Measurements from ENCODE around the gene AVL9. TPM values are rescaled to one million over a fixed set of nuclear protein-coding genes. Genes with fewer than 3 reads are reported as not detected.
"Not testable (repeated sequence)": the region's sequence is repeated elsewhere in the genome, so short reads cannot be mapped to it uniquely, and the experiment has no call there.

Gene AVL9
- total RNA-seq, 4 donors from 2014 or later: 16.6 to 31.1 (median 22.0) TPM

GRCh38 chr7:32459788-32460187 lies 35.5 kb upstream of the AVL9 start:
- TF ChIP-seq CTCF (IDR thresholded peaks at IDR 0.05) (no peak), EP300 (IDR thresholded peaks at IDR 0.05) (no peak), POLR2AphosphoS5 (IDR thresholded peaks at IDR 0.05) (no peak), POLR2A (IDR thresholded peaks at IDR 0.05) (no peak)

GRCh38 chr7:32461484-32461883 lies 33.8 kb upstream of the AVL9 start:
- ATAC-seq: no peak
- TF ChIP-seq POLR2AphosphoS5 (IDR thresholded peaks at IDR 0.05) (no peak), POLR2A (IDR thresholded peaks at IDR 0.05) (no peak), CTCF (IDR thresholded peaks at IDR 0.05) (no peak), EP300 (IDR thresholded peaks at IDR 0.05) (no peak)
- no peak overlapping the region for H3K27ac ChIP-seq
- H3K27me3 ChIP-seq: no peaks in the 10 kb centered on the region
- no peaks in the 10 kb centered on the region for H3K36me3 ChIP-seq
- H3K4me1 ChIP-seq: no peaks in the 10 kb centered on the region
- no peak overlapping the region for H3K4me3 ChIP-seq
- 50 to 63% methylated on average over 1 of the region's 2 CpGs for WGBS, 2 donors (ENCODE audit: low coverage in 1 of 2)
- H3K9me3 ChIP-seq: no peaks in the 10 kb centered on the region

More at GRCh38 chr7:32459788-32460187, 35.5 kb upstream of the AVL9 start:
- Histone ChIP-seq H3K9me3 (no peaks in the 10 kb centered on the region), H3K27ac (no peak overlapping the region), H3K36me3 (no peaks in the 10 kb centered on the region), H3K4me1 (no peaks in the 10 kb centered on the region), H3K4me3 (no peak overlapping the region), H3K27me3 (no peaks in the 10 kb centered on the region)
- WGBS, 2 donors (ENCODE audit: low coverage in 1 of 2): 54 to 81% methylated on average over 2 of the region's 2 CpGs
- ATAC-seq: no peak

GRCh38 chr7:32462451-32462850 lies 32.8 kb upstream of the AVL9 start:
- no peaks in the 10 kb centered on the region for H3K4me1 ChIP-seq
- ATAC-seq: no peak
- no peak overlapping the region for H3K4me3 ChIP-seq

GRCh38 chr7:32462977-32463376 lies 32.3 kb upstream of the AVL9 start:
- ATAC-seq: no peak
- Histone ChIP-seq H3K4me1 (no peaks in the 10 kb centered on the region), H3K36me3 (no peaks in the 10 kb centered on the region), H3K27me3 (no peaks in the 10 kb centered on the region), H3K4me3 (no peak overlapping the region), H3K9me3 (no peaks in the 10 kb centered on the region), H3K27ac (no peak overlapping the region)
- TF ChIP-seq CTCF (IDR thresholded peaks at IDR 0.05) (no peak), POLR2A (IDR thresholded peaks at IDR 0.05) (no peak), EP300 (IDR thresholded peaks at IDR 0.05) (no peak), POLR2AphosphoS5 (IDR thresholded peaks at IDR 0.05) (no peak)
- WGBS, 2 donors (ENCODE audit: low coverage in 1 of 2): 83 to 100% methylated on average over 1 of the region's 1 CpG

More at GRCh38 chr7:32462451-32462850, 32.8 kb upstream of the AVL9 start:
- Histone ChIP-seq H3K36me3 (no peaks in the 10 kb centered on the region), H3K9me3 (no peaks in the 10 kb centered on the region), H3K27ac (no peak overlapping the region), H3K27me3 (no peaks in the 10 kb centered on the region)
- TF ChIP-seq CTCF (IDR thresholded peaks at IDR 0.05): no peak
- no peak for TF ChIP-seq POLR2A (IDR thresholded peaks at IDR 0.05)

GRCh38 chr7:32464641-32465416 lies 30.5 kb upstream of the AVL9 start:
- not testable (repeated sequence) for H3K9me3 ChIP-seq, ATAC-seq, H3K4me1 ChIP-seq, H3K27me3 ChIP-seq, H3K36me3 ChIP-seq, H3K27ac ChIP-seq, H3K4me3 ChIP-seq
- 40 to 86% methylated on average over 3 to 8 of the region's 30 CpGs for WGBS, 2 donors (ENCODE audit: low coverage in 1 of 2)

GRCh38 chr7:32470004-32470403 lies 25.3 kb upstream of the AVL9 start:
- 100% methylated on average over 1 of the region's 2 CpGs; no CpG with 5 or more reads in 1 of the 2 donors for WGBS, 2 donors (ENCODE audit: low coverage in 1 of 2)
- not testable (repeated sequence) for ATAC-seq, H3K27ac ChIP-seq, H3K9me3 ChIP-seq, H3K27me3 ChIP-seq, H3K4me3 ChIP-seq, H3K4me1 ChIP-seq, H3K36me3 ChIP-seq

Measured in gastroesophageal sphincter (tissue), 4 donors.